Glomerular visceral epithelial cell (primary cell): ENCODE measurements around the gene CPA2.
"Not testable (repeated sequence)": the region's sequence is repeated elsewhere in the genome, so short reads cannot be mapped to it uniquely, and the experiment has no call there.

Experiments used
- DNase-seq: peaks from one replicate; pipeline ENCODE4 v3.0.0-alpha.2; 2016; ENCODE audit errors: extremely low spot score

CPA2 gene

GRCh38 chr7:130266258-130266960, at the start of gene CPA2:
Gene CPA2 (plus strand): TSS chr7:130266863. CDS start chr7:130266882, 19 bp downstream.
- no peak for DNase-seq

- DNase-seq, result no peak
Measured at GRCh38 chr7:130218806-130219620, 47.6 kb upstream of the CPA2 start.

GRCh38 chr7:130219871-130220270, 46.8 kb upstream of the CPA2 start:
- DNase-seq, result no peak

- DNase-seq, result no peak
Measured at GRCh38 chr7:130221746-130222145, 44.9 kb upstream of the CPA2 start.

- no peak for DNase-seq
Measured at GRCh38 chr7:130223646-130224045, 43.0 kb upstream of the CPA2 start.

- no peak for DNase-seq
Measured at GRCh38 chr7:130224210-130224609, 42.5 kb upstream of the CPA2 start.

GRCh38 chr7:130224923-130225322, 41.7 kb upstream of the CPA2 start:
- DNase-seq, result not testable (repeated sequence)

- no peak for DNase-seq
Measured at GRCh38 chr7:130226333-130226732, 40.3 kb upstream of the CPA2 start.

- DNase-seq, result no peak
Measured at GRCh38 chr7:130227883-130228575, 38.6 kb upstream of the CPA2 start.

GRCh38 chr7:130228840-130229502, 37.7 kb upstream of the CPA2 start:
- no peak for DNase-seq

GRCh38 chr7:130229981-130230380, 36.7 kb upstream of the CPA2 start:
- DNase-seq, result not testable (repeated sequence)

GRCh38 chr7:130231792-130232191, 34.9 kb upstream of the CPA2 start:
- no peak for DNase-seq

GRCh38 chr7:130232209-130232608, 34.5 kb upstream of the CPA2 start:
- no peak for DNase-seq

GRCh38 chr7:130234078-130234477, 32.6 kb upstream of the CPA2 start:
- no peak for DNase-seq

- DNase-seq, result peak; percentile 7
Measured at GRCh38 chr7:130236361-130236760, 30.3 kb upstream of the CPA2 start.

GRCh38 chr7:130240240-130240639, 26.4 kb upstream of the CPA2 start:
- DNase-seq, result no peak

- DNase-seq, result peak; percentile 43
Measured at GRCh38 chr7:130242198-130243014, 24.3 kb upstream of the CPA2 start.

- DNase-seq, result not testable (repeated sequence)
Measured at GRCh38 chr7:130243486-130243885, 23.2 kb upstream of the CPA2 start.

- DNase-seq, result not testable (repeated sequence)
Measured at GRCh38 chr7:130246491-130246890, 20.2 kb upstream of the CPA2 start.

GRCh38 chr7:130248842-130249241, 17.8 kb upstream of the CPA2 start:
- DNase-seq, result not testable (repeated sequence)

GRCh38 chr7:130249626-130250025, 17.0 kb upstream of the CPA2 start:
- DNase-seq, result not testable (repeated sequence)
